Activated T-helper 1 cell treated with anti-CD3 and anti-CD28 coated beads, Interleukin-2, amount 50 U/mL, for 16 hours (primary cell): Measurements from ENCODE around the gene TECTB.

Experiments used
- DNase-seq, 2 donors: peaks; one replicate each; pipeline ENCODE4 v3.0.0-alpha.2; 2020; ENCODE audit warnings: low read depth in 1 of 2, low spot score in 1 of 2

Gene TECTB

DNA sequence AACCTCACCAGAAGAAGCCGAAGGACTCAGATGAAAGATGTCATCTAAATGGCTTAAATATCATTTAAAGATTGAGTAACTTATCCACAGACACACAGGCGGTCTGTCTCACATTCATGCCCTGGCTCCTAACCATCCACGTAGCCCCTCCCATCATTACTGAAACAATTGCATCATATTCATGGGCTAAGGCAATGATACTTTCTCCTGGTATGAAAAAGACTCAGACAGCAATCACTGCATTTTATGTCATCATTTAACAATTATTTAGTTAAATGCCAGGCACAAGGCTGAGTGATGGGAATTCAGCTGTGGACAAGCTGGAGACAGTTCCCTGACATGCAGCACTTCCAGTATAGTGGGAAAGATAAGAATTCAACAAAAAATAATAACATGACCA lies 11.2 kb upstream of the TECTB start:
- no peak for DNase-seq

DNA sequence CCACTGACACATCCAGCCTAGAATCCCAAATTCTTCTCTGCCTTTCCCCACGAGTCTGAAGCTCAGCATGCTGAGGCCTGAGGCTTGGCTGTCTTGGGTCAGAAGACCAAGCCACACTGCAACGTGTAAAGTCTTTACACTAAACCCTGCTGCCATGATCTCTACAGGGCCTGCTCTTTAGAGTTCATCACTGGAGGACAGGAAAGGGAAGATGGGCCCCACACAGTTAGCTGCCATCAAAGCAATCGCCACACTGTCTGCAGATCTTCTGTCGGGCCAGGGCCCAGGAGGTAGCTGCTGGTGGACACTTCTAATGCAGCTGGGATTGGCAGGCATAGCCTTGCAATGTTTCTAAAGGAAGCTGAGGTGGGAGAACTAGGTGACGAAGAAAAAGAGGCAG lies 8.4 kb upstream of the TECTB start:
- DNase-seq = no peak

DNA sequence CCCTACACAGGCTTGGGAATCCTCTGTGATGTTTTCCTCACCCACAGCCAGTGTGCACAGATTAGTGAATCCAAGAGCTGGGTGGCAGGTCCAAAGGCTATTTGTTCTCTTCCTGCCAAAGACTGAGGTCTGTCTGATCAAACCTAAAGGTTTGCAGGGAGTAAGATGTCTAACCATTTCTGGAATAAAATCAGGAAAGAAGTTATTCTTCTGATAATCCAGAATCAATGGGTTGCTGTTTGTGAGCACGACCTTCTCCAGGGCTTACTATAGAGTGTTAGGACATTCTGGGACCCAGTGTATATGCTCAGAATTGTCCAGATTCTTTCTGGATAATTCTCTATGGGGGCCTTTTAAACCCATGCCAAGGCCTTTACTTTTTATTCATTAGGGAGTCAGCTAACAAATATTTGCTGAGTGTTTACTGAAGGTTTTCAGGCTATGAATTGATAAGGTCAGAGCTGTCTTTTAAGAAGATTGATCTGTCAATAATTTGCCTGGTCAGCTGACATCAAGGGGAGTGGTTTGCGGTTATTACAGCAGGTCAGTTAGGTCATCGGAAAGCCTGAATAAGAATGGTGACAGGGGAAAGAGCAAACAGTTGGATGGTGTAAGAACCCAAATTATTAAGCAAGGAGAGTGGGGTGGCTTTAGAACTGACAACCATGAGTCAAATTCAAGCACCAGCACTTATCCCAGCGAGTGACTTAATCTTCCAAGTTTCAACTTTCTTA lies 7.5 kb upstream of the TECTB start:
- DNase-seq = no peak

DNA sequence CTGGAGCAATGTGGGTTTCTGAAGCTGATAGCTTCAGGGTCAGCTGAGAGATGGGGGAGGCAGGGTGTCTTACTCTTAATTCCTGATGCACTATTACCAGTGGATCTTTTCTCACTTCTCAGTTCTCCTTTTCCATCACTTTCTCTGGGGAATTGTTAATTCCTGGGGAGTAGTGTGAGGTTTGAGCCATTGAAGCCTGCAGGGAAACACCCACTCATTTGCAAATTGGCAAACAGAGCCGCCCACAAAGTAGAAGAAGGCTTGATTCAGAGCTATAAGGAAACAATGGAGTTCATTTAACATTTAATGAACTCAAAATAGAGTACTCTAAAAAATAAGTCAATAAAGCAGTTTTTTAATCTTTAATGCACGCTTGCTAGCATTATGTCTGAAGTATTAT lies 4.3 kb upstream of the TECTB start:
- DNase-seq = no peak

DNA sequence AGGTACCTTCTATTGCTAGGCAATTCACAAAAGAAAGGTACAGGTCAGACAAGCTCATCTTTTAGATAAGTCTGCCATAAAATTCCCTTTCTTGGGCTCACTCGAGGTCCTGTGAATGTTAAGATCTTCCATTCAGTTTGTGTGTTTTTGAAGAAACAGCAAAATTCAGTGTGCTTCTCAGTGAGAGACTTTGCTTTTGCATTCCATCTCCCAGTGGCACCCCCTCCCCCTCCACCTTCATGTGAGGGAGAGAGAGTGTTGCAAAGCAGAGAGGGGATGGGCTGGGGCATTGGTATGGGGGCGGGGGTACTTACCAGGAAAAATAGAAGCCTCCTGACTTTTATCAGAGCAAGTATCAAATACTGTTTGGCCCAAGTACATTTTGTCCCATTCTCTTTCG lies 3.8 kb upstream of the TECTB start:
- no peak for DNase-seq

DNA sequence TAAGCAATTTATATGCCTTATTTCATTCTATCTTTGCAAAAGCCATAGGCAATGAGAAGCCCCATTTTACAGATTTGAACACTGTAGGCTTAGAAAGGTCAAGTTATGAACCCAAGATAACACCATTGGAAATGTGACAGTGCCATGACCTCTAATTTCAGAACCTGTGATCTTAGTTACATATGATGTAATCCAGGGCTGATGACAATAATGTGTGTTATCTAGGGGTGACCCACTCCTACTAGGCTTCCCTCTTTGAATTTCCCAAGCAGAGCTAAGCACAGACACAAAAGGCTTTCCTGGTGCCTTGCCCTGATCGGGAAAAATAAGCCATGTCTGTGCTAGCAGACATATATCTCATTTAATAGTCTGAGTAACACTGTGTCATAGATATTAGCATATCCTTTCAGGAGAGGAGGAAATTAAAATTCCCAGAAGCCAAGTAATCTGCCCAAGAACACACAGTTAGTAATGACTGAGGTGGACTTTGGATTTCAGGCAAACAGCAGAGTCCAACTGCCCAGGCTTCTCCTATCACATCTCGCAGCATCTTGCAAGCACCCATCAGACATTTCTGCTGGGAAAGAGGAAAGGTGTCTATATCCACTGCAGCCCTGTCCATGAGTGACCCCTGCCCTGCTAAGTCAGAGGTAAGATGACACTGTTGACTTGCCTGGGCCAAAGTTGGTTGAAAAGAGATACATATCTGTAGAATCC lies 2.8 kb upstream of the TECTB start:
- DNase-seq = no peak

DNA sequence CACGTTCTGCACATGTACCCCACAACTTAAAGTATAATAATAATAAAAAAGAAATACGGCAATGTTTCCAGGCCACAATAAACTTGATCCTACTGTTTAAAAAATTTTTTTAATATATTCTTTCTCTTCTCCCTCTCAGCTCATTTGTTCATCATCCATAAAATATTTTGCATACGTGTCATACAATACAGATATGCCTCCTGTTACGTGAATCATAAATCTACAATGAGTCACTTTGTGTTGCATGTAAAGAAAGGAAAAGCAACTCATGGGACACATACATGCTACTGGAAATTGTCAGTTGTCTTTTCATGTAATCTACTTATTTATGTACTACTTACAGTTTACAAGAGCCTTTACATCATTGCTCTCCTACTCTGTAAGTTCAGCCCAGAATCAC lies 1.1 kb upstream of the TECTB start:
- DNase-seq = no peak

DNA sequence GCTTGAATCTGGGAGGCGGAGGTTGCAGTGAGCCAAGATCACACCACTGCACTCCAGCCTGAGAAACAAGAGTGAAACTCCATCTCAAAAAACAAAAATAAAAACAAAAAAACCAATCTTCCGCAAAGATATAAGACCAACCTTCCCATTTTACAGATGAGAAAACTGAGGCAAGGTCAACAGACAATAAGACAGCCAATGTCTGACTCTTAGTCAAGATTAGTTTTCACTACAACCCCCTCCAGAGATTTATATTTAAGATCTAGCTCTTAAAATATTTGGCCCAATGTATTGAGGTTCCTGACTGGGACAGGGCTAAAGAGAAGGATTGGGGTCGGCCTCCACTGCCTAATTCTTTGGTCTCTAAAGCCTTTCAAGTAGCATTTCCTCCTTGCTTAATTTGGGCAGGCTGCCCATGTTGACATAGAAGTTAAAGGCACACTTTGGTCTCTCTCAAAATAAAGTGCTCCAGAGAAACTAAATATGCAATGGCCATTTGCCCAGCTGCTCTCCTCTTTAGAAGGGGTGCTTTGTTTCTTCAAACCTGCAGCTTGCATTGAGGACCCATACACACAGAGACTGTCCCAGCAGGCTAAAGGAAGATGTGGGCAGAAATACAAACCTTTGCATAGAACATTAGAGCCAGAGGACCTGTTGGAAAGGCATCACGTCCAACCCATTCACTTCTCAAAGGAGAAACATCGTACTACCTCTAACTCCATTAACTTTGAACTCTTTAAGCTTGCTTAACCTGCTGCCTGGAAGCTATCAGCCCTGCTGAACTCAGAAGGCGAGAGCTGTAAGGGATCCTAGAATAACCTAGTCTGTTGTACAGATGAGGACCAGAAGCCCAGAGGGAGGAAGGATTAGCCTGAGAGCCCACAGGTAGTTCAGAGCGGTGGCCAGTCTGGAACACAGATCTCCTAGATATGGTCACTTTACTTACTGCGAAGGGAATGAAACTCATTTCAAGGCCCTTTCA lies 3.9 kb downstream of the TECTB start:
- DNase-seq = no peak

DNA sequence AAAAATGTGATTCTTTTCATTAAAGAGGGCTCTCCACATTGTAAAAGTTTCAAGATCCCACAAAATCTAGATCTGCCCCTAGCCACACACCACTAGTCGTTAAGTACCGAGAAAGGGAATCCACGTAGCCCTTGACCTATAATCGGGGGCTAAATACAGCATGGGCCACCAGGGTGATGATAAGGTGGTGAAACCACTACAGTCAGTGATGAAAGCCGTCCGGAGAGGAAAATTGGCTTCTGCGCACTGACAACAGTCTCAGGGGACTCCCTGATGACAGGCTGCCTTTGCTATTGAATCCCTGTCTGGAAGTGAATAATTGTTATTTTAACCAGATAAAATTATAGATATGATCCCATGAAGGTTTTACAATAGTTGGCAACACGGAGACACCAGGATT lies 4.6 kb downstream of the TECTB start:
- DNase-seq = no peak

DNA sequence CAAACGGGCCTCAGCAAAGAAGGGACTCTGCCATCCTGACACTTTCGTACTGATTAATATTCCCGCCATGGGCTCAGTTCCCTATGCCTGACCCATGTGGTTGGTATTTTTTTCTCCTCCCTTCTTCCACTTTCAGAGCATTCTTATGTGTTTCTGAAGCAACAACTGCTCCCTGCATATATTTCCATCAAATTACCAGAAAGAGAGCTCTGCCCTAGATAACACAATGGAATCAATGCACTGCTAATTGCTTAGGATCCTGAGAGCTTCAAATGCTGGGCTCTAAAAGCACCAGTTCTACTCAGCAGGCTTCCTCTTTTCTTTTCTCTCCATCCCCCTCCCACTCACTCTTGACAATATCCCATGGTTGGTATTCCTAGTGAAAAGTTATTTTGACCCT lies 5.3 kb downstream of the TECTB start:
- DNase-seq = no peak

DNA sequence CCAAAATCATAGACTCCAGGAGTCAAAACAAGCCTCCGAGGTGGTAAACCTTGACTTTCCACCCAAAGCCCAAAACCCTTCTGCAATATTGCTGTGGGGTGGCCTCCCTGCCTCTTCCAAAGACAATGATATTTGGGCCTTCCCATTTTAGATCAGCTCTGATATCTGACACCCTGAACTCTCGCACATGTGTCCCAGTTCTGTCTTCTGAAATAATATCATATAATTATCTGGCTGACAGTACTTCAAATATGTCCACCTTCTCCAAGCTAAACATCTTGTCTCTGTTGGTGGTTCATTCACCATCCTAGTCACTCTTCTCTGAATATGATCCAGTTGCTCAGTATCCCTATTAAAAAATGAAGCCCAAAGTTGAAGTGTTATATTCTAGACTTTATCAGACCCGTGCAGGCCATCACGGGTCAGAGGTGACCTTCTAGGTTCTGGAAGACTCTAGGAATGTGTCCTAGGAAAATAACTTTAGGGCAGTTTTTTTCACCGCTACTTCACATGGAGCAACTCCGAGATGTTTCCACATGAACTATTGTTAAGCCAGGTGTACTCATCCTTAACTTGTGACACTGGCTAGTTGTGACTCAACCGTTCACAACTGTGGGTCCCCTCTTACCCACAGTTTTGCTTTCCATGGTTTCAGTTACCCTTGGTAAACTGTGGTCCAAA lies 6.3 kb downstream of the TECTB start:
- no peak for DNase-seq

DNA sequence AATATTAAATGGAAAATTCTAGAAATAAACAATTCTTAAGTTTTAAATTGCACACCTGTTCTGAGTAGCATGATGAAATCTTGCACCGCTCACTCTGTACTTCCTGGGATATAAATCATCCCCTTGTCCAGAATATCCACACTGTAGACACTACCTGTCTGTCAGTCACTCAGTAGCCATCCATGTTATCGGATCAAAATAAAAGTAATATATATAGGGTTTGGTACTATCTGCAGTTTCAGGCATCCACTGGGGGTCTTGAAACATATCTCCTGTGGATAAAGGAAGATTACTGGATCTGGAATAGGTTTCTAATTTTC lies 6.8 kb downstream of the TECTB start:
- DNase-seq = no peak

DNA sequence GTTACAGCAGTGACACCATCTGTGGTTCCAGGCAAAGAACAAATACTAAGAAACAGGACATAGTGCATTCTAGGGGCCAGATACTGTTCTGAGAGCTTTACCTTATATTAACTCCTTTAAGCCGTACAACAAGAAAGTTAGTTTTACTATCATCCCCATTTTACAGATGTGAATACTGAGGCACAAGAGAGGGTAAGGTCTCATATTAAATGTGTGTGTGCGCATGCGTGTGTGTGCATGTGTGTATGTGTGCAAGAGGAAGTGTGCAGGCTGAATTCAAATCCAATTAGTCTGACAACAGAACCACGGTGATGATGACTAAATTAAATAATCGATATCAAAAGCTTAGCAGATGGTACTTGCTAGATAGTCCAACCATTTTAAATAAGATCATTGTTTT lies 11.0 kb downstream of the TECTB start:
- no peak for DNase-seq

DNA sequence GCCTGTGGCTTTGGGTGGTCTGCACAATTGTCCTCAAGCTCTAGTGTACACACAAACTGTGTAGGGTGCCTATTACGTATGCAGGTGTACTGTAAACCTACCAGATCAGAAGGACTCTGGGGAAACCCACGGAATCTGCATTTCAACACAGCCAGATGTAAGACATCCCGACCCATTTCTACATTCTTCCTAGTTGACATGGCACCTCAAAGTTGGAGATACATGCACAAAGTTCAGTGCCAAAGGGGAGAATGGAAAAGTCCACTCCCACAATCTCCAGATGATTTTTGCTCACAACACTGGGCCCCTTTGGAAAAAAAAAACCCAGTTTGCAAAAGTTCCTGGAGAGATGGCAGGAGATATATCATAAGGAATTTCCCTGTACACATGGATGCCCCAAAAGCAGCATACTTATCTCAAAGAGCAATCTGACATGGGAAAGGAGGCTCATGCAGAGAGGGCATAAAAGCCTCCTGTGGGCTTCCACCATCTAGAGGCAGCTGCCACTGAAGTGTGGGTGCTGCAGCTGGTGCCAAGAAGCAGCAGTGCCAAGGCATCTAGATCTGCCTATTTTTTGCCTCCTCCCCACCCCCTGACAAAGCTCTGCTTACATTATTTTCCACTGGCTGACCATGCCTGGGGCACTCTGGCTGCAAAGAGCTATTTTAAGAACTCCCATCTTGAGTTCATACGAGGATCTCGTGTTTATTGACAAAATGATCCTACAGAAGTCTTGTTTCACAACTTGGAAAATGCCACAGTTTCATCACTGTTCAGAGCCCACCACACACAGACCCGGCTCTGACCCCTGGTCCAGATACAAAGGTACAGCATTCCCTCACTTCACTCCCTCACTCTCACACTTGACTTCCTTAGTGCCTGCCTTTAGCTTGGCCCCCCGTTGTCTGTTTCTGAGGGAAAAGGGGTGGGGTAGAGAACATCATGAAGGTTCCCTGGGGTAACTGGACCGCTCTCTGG lies 12.9 kb downstream of the TECTB start:
- DNase-seq = no peak

DNA sequence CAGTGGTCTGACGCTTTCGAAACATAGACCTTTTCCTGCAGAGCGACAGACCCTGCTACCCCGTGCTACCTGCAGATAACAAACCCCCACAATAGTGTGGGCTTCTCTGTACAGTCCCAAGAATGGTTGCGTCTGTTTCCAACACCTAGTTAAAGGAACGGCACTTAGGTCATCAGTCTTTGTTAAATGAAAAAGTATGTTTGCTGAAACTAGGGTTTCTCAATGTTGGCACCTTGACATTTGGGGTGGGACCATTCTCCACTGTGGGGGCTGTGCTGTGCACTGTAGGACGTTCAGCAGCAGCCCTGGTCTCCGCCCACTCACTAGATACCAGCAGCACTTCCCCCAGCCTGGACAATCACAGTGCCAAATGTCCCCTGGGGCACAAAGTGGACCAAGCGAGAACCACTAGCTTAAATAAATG lies 13.7 kb downstream of the TECTB start:
- DNase-seq = no peak

DNA sequence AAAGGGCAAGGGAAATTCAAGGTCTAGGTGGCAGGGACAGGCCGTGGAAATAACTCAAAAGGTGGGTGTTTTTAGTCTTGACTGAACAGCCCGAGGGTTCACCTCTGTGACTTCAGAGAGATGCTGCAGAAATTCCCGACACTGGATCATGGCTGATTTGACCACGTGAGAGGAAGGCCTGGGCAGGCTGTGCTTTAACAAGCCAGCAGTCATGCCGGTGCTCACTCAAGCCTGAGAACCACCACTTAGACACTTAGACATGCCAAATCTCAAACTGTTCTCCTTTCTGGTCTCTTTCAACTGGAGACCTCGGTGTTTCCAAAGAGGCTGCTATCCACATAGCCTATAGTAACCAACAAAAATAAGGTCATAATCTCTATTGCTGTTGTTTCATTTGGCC lies 15.4 kb downstream of the TECTB start:
- no peak for DNase-seq

DNA sequence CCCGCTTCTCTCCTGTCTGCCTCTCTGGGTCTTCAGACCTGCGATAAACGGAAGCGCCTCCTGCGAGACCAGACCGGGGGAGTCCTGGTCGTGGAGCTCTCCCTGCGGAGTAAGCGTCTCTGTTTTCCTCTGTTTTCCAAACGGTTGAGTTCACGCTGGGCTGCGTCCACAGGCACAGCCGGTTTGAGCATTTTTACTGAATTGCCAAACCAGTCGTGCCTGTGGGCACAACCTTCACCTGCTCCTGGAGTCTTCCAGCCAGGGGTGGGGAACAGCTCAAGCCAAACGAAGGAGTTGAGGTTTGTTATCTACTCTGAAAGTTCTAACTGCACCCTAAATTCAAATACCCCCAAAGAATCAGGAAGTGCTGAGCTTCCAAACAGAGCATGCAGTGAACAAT lies 16.3 kb downstream of the TECTB start:
- DNase-seq = no peak

DNA sequence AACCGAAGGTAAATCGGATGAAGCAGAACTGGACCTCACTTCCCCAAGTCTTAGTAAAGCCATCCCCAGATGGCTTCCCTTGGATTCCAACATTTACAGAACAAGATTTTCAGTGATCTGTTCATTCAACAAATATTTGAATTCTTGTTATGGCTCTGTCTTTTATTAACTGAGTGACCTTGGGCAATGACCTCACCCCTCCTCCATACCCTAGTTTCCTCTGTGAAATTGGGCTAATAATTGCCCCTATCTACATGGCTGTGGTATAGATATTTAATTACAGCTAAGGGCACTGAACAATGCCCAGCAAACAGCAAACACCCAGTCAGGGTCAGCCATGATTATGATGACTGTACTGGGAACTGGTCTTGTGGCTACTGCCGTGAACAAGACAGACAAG lies 19.1 kb downstream of the TECTB start:
- DNase-seq = no peak

DNA sequence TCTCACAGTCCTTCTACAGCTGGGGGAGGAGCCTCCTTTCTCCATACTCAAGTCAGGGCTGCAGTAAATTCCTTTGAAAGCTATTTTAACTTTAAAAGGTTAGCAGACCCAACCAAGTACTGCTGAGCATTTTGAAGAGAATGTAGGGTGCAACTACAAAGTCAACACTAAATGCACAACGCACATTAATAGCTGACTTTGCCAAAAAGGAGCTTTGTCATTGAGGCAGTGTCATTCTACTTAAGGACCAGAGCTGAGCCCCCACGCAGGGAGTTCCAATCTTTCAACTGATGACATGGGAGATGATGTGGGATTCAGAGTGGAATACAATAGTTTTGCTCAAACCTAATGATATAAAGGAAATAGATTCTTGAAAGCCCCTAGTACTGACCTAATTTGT lies 20.3 kb downstream of the TECTB start:
- DNase-seq = no peak

DNA sequence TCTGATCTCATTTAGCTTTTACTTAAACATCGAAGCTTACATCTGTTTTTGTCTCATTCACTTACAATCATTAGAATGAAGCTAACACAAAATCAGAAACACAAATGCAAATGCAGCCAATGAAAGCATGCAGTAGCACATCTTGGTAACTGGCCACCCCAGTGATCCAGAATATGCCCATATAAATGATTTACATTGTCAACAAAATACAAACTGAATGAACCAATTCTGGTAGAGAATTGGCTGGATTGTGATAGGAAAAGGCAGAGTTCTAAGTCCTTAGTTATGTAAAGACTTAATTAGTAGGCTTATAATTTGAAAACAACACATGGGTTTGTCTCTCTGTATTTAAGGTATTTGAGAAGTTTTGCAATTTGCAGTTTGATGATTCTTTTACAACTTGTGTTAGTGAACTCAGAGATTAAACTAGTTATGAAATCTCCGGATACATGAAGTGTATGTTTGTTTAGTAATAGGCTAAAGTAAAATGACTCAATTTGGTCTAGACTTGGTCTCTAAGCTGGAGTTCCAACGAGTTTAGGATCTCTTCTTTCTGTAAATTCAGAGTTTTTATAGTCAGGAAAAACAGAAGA lies 21.2 kb downstream of the TECTB start:
- no peak for DNase-seq
